ENCODE data around the gene VPS13A. TPM values are rescaled to one million over a fixed set of nuclear protein-coding genes. Genes with fewer than 3 reads are reported as not detected.
"Not testable (repeated sequence)": the region's sequence is repeated elsewhere in the genome, so short reads cannot be mapped to it uniquely, and the experiment has no call there.

The VPS13A gene
- total RNA-seq, 4 donors from 2014 or later = 20.4 to 33.5 (median 30.4) TPM

- TF ChIP-seq, protein P1, sequence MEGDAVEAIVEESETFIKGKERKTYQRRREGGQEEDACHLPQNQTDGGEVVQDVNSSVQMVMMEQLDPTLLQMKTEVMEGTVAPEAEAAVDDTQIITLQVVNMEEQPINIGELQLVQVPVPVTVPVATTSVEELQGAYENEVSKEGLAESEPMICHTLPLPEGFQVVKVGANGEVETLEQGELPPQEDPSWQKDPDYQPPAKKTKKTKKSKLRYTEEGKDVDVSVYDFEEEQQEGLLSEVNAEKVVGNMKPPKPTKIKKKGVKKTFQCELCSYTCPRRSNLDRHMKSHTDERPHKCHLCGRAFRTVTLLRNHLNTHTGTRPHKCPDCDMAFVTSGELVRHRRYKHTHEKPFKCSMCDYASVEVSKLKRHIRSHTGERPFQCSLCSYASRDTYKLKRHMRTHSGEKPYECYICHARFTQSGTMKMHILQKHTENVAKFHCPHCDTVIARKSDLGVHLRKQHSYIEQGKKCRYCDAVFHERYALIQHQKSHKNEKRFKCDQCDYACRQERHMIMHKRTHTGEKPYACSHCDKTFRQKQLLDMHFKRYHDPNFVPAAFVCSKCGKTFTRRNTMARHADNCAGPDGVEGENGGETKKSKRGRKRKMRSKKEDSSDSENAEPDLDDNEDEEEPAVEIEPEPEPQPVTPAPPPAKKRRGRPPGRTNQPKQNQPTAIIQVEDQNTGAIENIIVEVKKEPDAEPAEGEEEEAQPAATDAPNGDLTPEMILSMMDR (IDR thresholded peaks at IDR 0.05) = no peak
- no peak for DNase-seq (ENCODE audit: low spot score)
- no peak for ATAC-seq (ENCODE audit: low FRiP score)
Measured at GRCh38 chr9:77435688-77436087, 258.4 kb downstream of the VPS13A start.

DNA sequence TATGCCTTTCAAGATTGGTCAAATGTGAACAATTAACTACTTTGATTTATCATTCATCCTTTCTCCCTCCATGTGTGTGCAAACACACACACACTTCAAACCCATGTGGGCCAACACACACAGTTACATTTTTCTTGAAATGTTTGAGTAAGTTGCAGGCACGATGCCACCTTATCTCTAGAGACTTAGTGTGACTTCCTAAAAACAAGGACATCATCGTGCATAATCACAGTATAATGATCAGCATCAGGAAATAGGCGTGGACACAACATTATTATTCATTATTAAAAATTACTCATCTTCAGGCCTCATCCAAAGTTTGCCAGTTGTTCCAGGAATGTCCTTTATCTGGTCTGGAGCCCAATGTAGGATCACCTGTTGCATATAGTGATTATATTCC lies 261.3 kb downstream of the VPS13A start:
- DNase-seq (ENCODE audit: low spot score) = no peak
- TF ChIP-seq, protein P1 (IDR thresholded peaks at IDR 0.05) = no peak
- no peak for ATAC-seq (ENCODE audit: low FRiP score)

GRCh38 chr9:77440057-77440456 lies 262.7 kb downstream of the VPS13A start:
- DNase-seq (ENCODE audit: low spot score) = no peak
- TF ChIP-seq, protein P1 (IDR thresholded peaks at IDR 0.05) = no peak
- no peak for ATAC-seq (ENCODE audit: low FRiP score)

DNA sequence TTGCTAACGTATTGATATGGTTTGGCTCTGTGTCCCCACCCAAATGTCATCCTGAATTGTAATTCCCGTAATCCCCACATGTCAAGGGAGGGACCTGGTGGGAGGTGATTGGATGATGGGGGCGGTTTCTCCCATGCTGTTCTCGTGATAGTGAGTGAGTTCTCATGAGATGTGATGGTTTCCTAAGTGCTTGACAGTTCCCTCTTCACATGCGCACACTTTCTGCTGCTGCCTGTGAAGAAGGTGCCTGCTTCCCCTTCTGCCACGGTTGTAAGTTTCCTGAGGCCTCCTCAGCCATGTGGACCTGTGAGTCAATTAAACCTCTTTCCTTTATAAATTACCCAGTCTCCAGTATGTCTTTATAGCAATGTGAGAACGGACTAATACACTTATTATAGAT lies 263.8 kb downstream of the VPS13A start:
- not testable (repeated sequence) for ATAC-seq (ENCODE audit: low FRiP score); DNase-seq (ENCODE audit: low spot score)

DNA sequence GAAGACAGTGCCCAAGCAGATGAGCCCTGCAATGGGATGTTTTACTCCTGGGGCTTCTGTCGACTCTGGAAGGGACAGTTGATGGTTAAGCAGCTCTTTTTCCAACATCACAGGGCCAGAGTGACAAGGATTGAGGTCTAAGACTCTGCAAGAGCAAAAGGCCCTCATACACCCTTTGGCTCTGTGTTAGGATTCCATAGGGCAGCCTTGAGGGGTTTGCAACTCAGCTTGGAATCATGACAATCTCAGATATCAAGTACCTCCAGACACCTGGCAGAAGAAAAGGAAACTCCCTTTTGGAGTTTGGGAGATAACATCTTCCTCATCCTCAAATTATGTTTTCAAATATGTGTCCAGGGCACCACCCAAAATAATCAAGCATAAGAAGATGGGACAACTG lies 265.1 kb downstream of the VPS13A start:
- no peak for DNase-seq (ENCODE audit: low spot score)
- ATAC-seq (ENCODE audit: low FRiP score) = no peak
- TF ChIP-seq, protein P1 (IDR thresholded peaks at IDR 0.05) = no peak

- TF ChIP-seq, protein P1 (IDR thresholded peaks at IDR 0.05) = no peak
- DNase-seq (ENCODE audit: low spot score) = no peak
- ATAC-seq (ENCODE audit: low FRiP score) = no peak
Measured at GRCh38 chr9:77447646-77448045, 270.3 kb downstream of the VPS13A start.

- TF ChIP-seq, protein P1 (IDR thresholded peaks at IDR 0.05) = no peak
- no peak for ATAC-seq (ENCODE audit: low FRiP score)
Measured at GRCh38 chr9:77449240-77450084, 272.1 kb downstream of the VPS13A start.

More at GRCh38 chr9:77449240-77450084, 272.1 kb downstream of the VPS13A start:
- no peak for DNase-seq (ENCODE audit: low spot score)

All from omental fat pad (tissue), 4 donors.